SH-SY5Y (cell line): ENCODE data around the gene SIRT3.

Source experiments
- GATA2 ChIP-seq: IDR thresholded peaks from 2 replicates; pipeline ENCODE4 v1.6.1; 2011; ENCODE audit warnings: mild to moderate bottlenecking, low read depth, low read length
- GATA3 ChIP-seq: IDR thresholded peaks from 2 replicates; pipeline ENCODE4 v1.6.1; 2011; ENCODE audit warnings: low read depth, mild to moderate bottlenecking, low read length, moderate library complexity

DNA sequence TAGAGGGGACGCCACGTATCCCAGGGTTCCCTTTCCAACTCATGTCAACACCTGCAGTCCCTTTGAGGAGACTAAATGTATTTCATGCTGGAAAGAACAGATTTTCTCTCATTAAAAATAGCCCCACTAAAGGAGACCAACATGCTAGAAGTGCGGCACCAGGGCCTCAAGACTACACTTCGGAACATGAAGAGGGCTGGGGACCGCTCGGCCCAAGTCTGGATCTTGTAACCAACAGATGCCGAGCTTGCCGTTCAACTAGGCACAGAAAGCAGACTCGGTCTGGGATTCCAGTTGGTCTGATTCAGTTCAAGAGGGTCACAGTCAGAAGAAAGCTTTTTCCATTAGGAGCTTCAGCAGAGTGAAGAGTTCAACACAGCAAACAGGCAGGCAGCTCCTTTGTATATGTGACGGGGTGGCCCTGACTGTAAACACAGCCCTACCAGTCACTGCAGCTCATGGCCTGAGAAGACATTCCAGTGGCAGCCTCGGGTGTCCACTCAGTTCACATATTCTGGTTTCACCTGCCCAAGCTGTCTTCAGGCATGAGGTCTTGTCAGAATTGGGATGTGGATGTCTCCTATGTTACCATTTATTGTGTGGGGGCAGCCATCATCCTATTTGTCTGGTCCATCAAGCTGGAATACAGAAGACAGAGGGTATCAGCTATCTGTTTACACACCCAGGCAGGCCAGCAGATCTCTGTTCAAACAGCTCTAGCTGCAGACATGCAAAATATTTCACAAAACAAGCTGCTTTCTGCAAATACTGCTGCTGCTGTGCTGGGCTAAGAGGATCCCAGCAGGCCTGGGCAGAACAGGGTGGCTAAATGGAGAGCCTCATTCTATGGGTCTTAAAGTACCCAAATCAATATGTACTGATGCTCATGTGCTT, 19.8 kb downstream of the SIRT3 start:
- TF ChIP-seq GATA2 (no peak), GATA3 (no peak)
